SK-N-SH treated with all-trans-retinoic acid at 6 μM for 48 hours (cell line): ENCODE results near the gene PAPPA2.

Experiments
- ARNTL ChIP-seq: fragments of 450-650 bp; formaldehyde crosslinking; IDR thresholded peaks from 2 replicates; pipeline ENCODE4 v1.5.0; 2020; ENCODE audit warnings: low read depth, mild to moderate bottlenecking, moderate library complexity, borderline replicate concordance
- OSR1 ChIP-seq: fragments of 250-450 bp; sonication (Bioruptor Pico); IDR thresholded peaks from 2 replicates; pipeline ENCODE4 v1.8.0; 2022; ENCODE audit warnings: moderate library complexity, mild to moderate bottlenecking, inconsistent platforms
- PATZ1 ChIP-seq: fragments of 250-450 bp; sonication (Bioruptor Pico); IDR thresholded peaks from 2 replicates; pipeline ENCODE4 v1.8.0; 2020; ENCODE audit warnings: mild to moderate bottlenecking, moderate library complexity, borderline replicate concordance
- RARB ChIP-seq: fragments of 250-450 bp; sonication (Bioruptor Pico); IDR thresholded peaks from 2 replicates; pipeline ENCODE4 v1.8.0; 2021; ENCODE audit warnings: mild to moderate bottlenecking, moderate library complexity
- TOX ChIP-seq: fragments of 250-450 bp; sonication (Bioruptor Pico); IDR thresholded peaks from 2 replicates; pipeline ENCODE4 v1.8.0; 2021; ENCODE audit warnings: mild to moderate bottlenecking, moderate library complexity, borderline replicate concordance
- ZC3H10 ChIP-seq: fragments of 250-450 bp; sonication (Bioruptor Pico); IDR thresholded peaks from 2 replicates; pipeline ENCODE4 v1.5.1; 2021; ENCODE audit warnings: mild to moderate bottlenecking, moderate library complexity
- ZFP3 ChIP-seq: fragments of 250-450 bp; sonication (Bioruptor Pico); IDR thresholded peaks from 2 replicates; pipeline ENCODE4 v1.5.0; 2020; ENCODE audit warnings: mild to moderate bottlenecking, moderate library complexity
- TF ChIP-seq, protein P1 (sequence below): fragments of 250-450 bp; sonication (Bioruptor Pico); IDR thresholded peaks from 2 replicates; pipeline ENCODE4 v1.8.0; 2021; ENCODE audit warnings: low read depth, mild to moderate bottlenecking, moderate library complexity, borderline replicate concordance

DNA sequence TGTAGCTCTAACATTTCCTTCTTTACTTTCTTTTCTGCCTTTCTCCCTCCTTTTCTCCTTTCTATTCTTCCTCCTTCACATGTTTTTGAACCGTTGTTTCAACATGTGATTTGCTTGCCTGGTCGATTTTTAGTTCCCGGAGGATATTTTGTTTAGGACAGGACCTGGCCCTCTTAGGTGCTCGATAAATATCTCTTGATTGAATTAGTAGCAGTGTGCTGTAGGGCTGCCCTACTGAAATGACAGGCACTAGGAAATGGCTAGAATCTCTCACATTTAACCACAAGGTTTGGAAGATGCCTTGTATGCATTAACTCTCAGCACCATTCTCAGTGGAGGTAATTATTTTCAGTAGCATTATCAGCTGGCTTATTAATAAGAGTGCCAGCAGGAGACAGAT is 305.6 kb downstream of the PAPPA2 start:
- no peak for TF ChIP-seq ZC3H10 (CRISPR knock-in tag)
- no peak for TF ChIP-seq RARB (CRISPR knock-in tag)
- TF ChIP-seq, protein P1, sequence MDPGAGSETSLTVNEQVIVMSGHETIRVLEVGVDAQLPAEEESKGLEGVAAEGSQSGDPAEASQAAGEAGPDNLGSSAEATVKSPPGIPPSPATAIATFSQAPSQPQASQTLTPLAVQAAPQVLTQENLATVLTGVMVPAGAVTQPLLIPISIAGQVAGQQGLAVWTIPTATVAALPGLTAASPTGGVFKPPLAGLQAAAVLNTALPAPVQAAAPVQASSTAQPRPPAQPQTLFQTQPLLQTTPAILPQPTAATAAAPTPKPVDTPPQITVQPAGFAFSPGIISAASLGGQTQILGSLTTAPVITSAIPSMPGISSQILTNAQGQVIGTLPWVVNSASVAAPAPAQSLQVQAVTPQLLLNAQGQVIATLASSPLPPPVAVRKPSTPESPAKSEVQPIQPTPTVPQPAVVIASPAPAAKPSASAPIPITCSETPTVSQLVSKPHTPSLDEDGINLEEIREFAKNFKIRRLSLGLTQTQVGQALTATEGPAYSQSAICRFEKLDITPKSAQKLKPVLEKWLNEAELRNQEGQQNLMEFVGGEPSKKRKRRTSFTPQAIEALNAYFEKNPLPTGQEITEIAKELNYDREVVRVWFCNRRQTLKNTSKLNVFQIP (CRISPR knock-in tag): no peak
- TF ChIP-seq ZFP3 (CRISPR knock-in tag): no peak
- TF ChIP-seq TOX (CRISPR knock-in tag): no peak
- no peak for TF ChIP-seq PATZ1
- no peak for TF ChIP-seq OSR1
- no peak for TF ChIP-seq ARNTL (CRISPR knock-in tag)
